AG04450 (cell line): ENCODE measurements around the gene MTHFD2L. TPM values are rescaled to one million over a fixed set of nuclear protein-coding genes. Genes with fewer than 3 reads are reported as not detected.
A peak's percentile ranks its signal among the peaks of the same experiment; 100 is the strongest.

Source experiments
- CTCF ChIA-PET: fragments of 300-600, 350-600 bp; formaldehyde crosslinking; extraction: SDS; loops from one replicate; lab custom pipeline; 2022; ENCODE audit warnings: antibody characterized with exemption, inconsistent platforms; lab: Charles Lee
- POLR2A ChIA-PET: fragments of 350-600 bp; formaldehyde crosslinking; extraction: SDS; loops from one replicate; lab custom pipeline; 2021; ENCODE audit warnings: antibody characterized with exemption, inconsistent platforms; lab: Yijun Ruan, JAX
- DNase-seq: peaks from one replicate; pipeline ENCODE4 v3.0.0-alpha.2; 2011; ENCODE audit warnings: low read depth, low spot score
- H3K27ac ChIP-seq: one replicate; pipeline ENCODE4 v1.5.1; 2012; ENCODE audit warnings: low read depth, low read length, control low read depth
- H3K27me3 ChIP-seq: one replicate; pipeline ENCODE4 v1.6.0; 2012; ENCODE audit warnings: low read length; ENCODE audit not compliant: control insufficient read depth, insufficient read depth
- H3K4me3 ChIP-seq: 2 replicates; pipeline ENCODE4 v1.5.1; 2011; ENCODE audit warnings: mild to moderate bottlenecking, low read depth, low read length, control low read depth
- H3K9me3 ChIP-seq: 2 replicates; pipeline ENCODE4 v1.5.1; 2012; ENCODE audit warnings: low read length; ENCODE audit not compliant: control insufficient read depth, insufficient read depth
- CTCF ChIP-seq: IDR thresholded peaks from 2 replicates; pipeline ENCODE4 v1.5.1; 2011; ENCODE audit warnings: low read depth, low read length, control low read depth, inconsistent platforms
- polyA plus RNA-seq: library from polyadenylated mRNA; depleted of rRNA; stranded (reverse); fragments of >200 nt; gene quantifications from 2 replicates; pipeline ENCODE4 v1.2.3, GENCODE V29; 2011

The MTHFD2L gene
- polyA plus RNA-seq, 1 experiment: 6.2 TPM

GRCh38 chr4:74219240-74219639 is 61.3 kb downstream of the MTHFD2L start:
- H3K4me3 ChIP-seq: no peak overlapping the region
- ChIA-PET CTCF (interaction anchor here (1.1 kb wide), 1 partner anchor 9 kb away, joined by 8 read pairs; no protein-coding TSS in a partner anchor), POLR2A (no interaction called here)
- TF ChIP-seq CTCF: no peak
- no peaks in the 10 kb centered on the region for H3K9me3 ChIP-seq
- DNase-seq: no peak
- H3K27me3 ChIP-seq: no peaks in the 10 kb centered on the region
- no peak overlapping the region for H3K27ac ChIP-seq

- DNase-seq: no peak
- ChIA-PET POLR2A (no interaction called here), CTCF (no interaction called here)
- H3K9me3 ChIP-seq: no peaks in the 10 kb centered on the region
- no peaks in the 10 kb centered on the region for H3K27me3 ChIP-seq
- TF ChIP-seq CTCF: no peak
- no peak overlapping the region for H3K27ac ChIP-seq
- H3K4me3 ChIP-seq: no peak overlapping the region
Observed at GRCh38 chr4:74223098-74223497, 65.2 kb downstream of the MTHFD2L start.

GRCh38 chr4:74223801-74224200 is 65.9 kb downstream of the MTHFD2L start:
- H3K9me3 ChIP-seq: no peaks in the 10 kb centered on the region
- POLR2A ChIA-PET: no interaction called here
- no peak overlapping the region for H3K27ac ChIP-seq

GRCh38 chr4:74228691-74229640 is 71.0 kb downstream of the MTHFD2L start:
- no peaks in the 10 kb centered on the region for H3K27me3 ChIP-seq
- peak; percentile 30 for DNase-seq
- H3K9me3 ChIP-seq: no peaks in the 10 kb centered on the region
- TF ChIP-seq CTCF: peak; percentile 87
- H3K4me3 ChIP-seq: no peak overlapping the region
- POLR2A ChIA-PET: interaction anchor here (0.6 kb wide), 1 partner anchor 26 kb away, joined by 11 read pairs; no protein-coding TSS in a partner anchor
- CTCF ChIA-PET: interaction anchor here (0.6 to 2.9 kb wide), 43 partner anchors 9 to 473 kb away, joined by 3 to 20 read pairs (median 5); partner anchors contain the start of gene EPGN
- H3K27ac ChIP-seq: no peak overlapping the region

More at GRCh38 chr4:74223801-74224200, 65.9 kb downstream of the MTHFD2L start:
- TF ChIP-seq CTCF: no peak
- Histone ChIP-seq H3K27me3 (no peaks in the 10 kb centered on the region), H3K4me3 (no peak overlapping the region)
- CTCF ChIA-PET: no interaction called here
- DNase-seq: no peak
